GM19324 (cell line): ENCODE measurements around the gene DSCAML1.

ENCODE experiments used
- ATAC-seq: cut with Tn5 transposase; IDR thresholded peaks from one replicate; pipeline ENCODE4 v1.9.1; 2021; ENCODE audit warnings: mild to moderate bottlenecking, moderate library complexity; ENCODE audit not compliant: unreplicated experiment, low FRiP score

DSCAML1 gene

GRCh38 chr11:117600234-117600783 is 196.7 kb downstream of the DSCAML1 start:
- no peak for ATAC-seq

GRCh38 chr11:117597071-117597470 is 199.9 kb downstream of the DSCAML1 start:
- no peak for ATAC-seq

GRCh38 chr11:117595440-117595839 is 201.6 kb downstream of the DSCAML1 start:
- no peak for ATAC-seq

GRCh38 chr11:117594721-117595120 is 202.3 kb downstream of the DSCAML1 start:
- ATAC-seq, result no peak

GRCh38 chr11:117593065-117593464 is 204.0 kb downstream of the DSCAML1 start:
- ATAC-seq, result no peak

GRCh38 chr11:117591316-117592039 is 205.5 kb downstream of the DSCAML1 start:
- ATAC-seq, result no peak

- no peak for ATAC-seq
Measured at GRCh38 chr11:117589063-117589462, 208.0 kb downstream of the DSCAML1 start.

- ATAC-seq, result no peak
Measured at GRCh38 chr11:117588166-117588810, 208.7 kb downstream of the DSCAML1 start.

- no peak for ATAC-seq
Measured at GRCh38 chr11:117587416-117587815, 209.6 kb downstream of the DSCAML1 start.

- ATAC-seq, result no peak
Measured at GRCh38 chr11:117586392-117586791, 210.6 kb downstream of the DSCAML1 start.

GRCh38 chr11:117585631-117586030 is 211.4 kb downstream of the DSCAML1 start:
- ATAC-seq, result no peak

GRCh38 chr11:117584056-117584830 is 212.8 kb downstream of the DSCAML1 start:
- no peak for ATAC-seq

GRCh38 chr11:117583063-117583801 is 213.8 kb downstream of the DSCAML1 start:
- ATAC-seq, result no peak

GRCh38 chr11:117582433-117582832 is 214.6 kb downstream of the DSCAML1 start:
- ATAC-seq, result no peak

- ATAC-seq, result no peak
Measured at GRCh38 chr11:117580866-117581265, 216.2 kb downstream of the DSCAML1 start.

GRCh38 chr11:117579161-117579560 is 217.9 kb downstream of the DSCAML1 start:
- ATAC-seq, result no peak

- no peak for ATAC-seq
Measured at GRCh38 chr11:117575856-117576255, 221.2 kb downstream of the DSCAML1 start.

GRCh38 chr11:117574551-117574950 is 222.5 kb downstream of the DSCAML1 start:
- no peak for ATAC-seq

GRCh38 chr11:117573326-117573725 is 223.7 kb downstream of the DSCAML1 start:
- ATAC-seq, result no peak

- ATAC-seq, result no peak
Measured at GRCh38 chr11:117572671-117573070, 224.3 kb downstream of the DSCAML1 start.
